ENCODE results near the gene NOX3. TPM values are rescaled to one million over a fixed set of nuclear protein-coding genes. Genes with fewer than 3 reads are reported as not detected.
"Not testable (repeated sequence)": the region's sequence is repeated elsewhere in the genome, so short reads cannot be mapped to it uniquely, and the experiment has no call there.

Gene NOX3
- total and polyA plus RNA-seq, 3 experiments from 2014 or later = not detected

GRCh38 chr6:155454471-155454870 lies 1.2 kb downstream of the NOX3 start:
- ChIA-PET CTCF (no interaction called here), POLR2A (no interaction called here)
- H3K4me3 Mint-ChIP-seq = no peak overlapping the region
- H3K9me3 ChIP-seq (ENCODE audit: low read length) = no peaks in the 10 kb centered on the region
- no peak overlapping the region for H3K27ac ChIP-seq (ENCODE audit: low read depth, low read length)
- no peak overlapping the region for H3K27ac Mint-ChIP-seq
- H3K36me3 Mint-ChIP-seq = no peaks in the 10 kb centered on the region
- peaks cover 0 to 19% of the 10 kb centered on the region in 2 donors for H3K27me3 Mint-ChIP-seq
- no peaks in the 10 kb centered on the region for H3K9me3 Mint-ChIP-seq
- no peaks in the 10 kb centered on the region for H3K4me1 ChIP-seq (ENCODE audit: insufficient read depth, low read length)
- no peaks in the 10 kb centered on the region for H3K36me3 ChIP-seq (ENCODE audit: insufficient read depth, low read length)
- DNase-seq = no peak
- H3K27me3 ChIP-seq (ENCODE audit: insufficient read depth, low read length, poor library complexity, severe bottlenecking) = no peaks in the 10 kb centered on the region
- H3K4me3 ChIP-seq (ENCODE audit: low read length) = no peak overlapping the region
- H3K4me1 Mint-ChIP-seq = no peaks in the 10 kb centered on the region

GRCh38 chr6:155454008-155454407 lies 1.6 kb downstream of the NOX3 start:
- Histone ChIP-seq H3K27me3 (ENCODE audit: insufficient read depth, low read length, poor library complexity, severe bottlenecking) (no peaks in the 10 kb centered on the region), H3K4me1 (ENCODE audit: insufficient read depth, low read length) (no peaks in the 10 kb centered on the region), H3K27ac (ENCODE audit: low read depth, low read length) (no peak overlapping the region), H3K9me3 (ENCODE audit: low read length) (no peaks in the 10 kb centered on the region), H3K36me3 (ENCODE audit: insufficient read depth, low read length) (no peaks in the 10 kb centered on the region), H3K4me3 (ENCODE audit: low read length) (no peak overlapping the region)
- Mint-ChIP-seq H3K4me1 (no peaks in the 10 kb centered on the region), H3K4me3 (no peak overlapping the region), H3K9me3 (no peaks in the 10 kb centered on the region), H3K27me3 (peaks cover 1 to 23% of the 10 kb centered on the region in 2 donors), H3K27ac (no peak overlapping the region), H3K36me3 (no peaks in the 10 kb centered on the region)
- no peak for DNase-seq
- CTCF ChIA-PET = no interaction called here
- POLR2A ChIA-PET = no interaction called here

GRCh38 chr6:155452576-155452975 lies 3.1 kb downstream of the NOX3 start:
- POLR2A ChIA-PET = no interaction called here
- Mint-ChIP-seq H3K4me1 (no peaks in the 10 kb centered on the region), H3K4me3 (no peak overlapping the region), H3K36me3 (no peaks in the 10 kb centered on the region), H3K9me3 (no peaks in the 10 kb centered on the region), H3K27ac (no peak overlapping the region), H3K27me3 (peaks cover 2 to 20% of the 10 kb centered on the region in 2 donors)
- Histone ChIP-seq H3K4me1 (ENCODE audit: insufficient read depth, low read length) (no peaks in the 10 kb centered on the region), H3K36me3 (ENCODE audit: insufficient read depth, low read length) (no peaks in the 10 kb centered on the region), H3K4me3 (ENCODE audit: low read length) (no peak overlapping the region), H3K27me3 (ENCODE audit: insufficient read depth, low read length, poor library complexity, severe bottlenecking) (no peaks in the 10 kb centered on the region), H3K27ac (ENCODE audit: low read depth, low read length) (no peak overlapping the region), H3K9me3 (ENCODE audit: low read length) (no peaks in the 10 kb centered on the region)
- DNase-seq = no peak
- CTCF ChIA-PET = no interaction called here

- H3K9me3 ChIP-seq (ENCODE audit: low read length); H3K9me3 Mint-ChIP-seq; DNase-seq; H3K36me3 Mint-ChIP-seq; H3K4me3 ChIP-seq (ENCODE audit: low read length); POLR2A ChIA-PET; H3K36me3 ChIP-seq (ENCODE audit: insufficient read depth, low read length); H3K4me1 Mint-ChIP-seq; H3K4me3 Mint-ChIP-seq; H3K27me3 ChIP-seq (ENCODE audit: insufficient read depth, low read length, poor library complexity, severe bottlenecking); H3K4me1 ChIP-seq (ENCODE audit: insufficient read depth, low read length); CTCF ChIA-PET; H3K27ac Mint-ChIP-seq; H3K27ac ChIP-seq (ENCODE audit: low read depth, low read length): not testable (repeated sequence)
- peaks cover 2 to 15% of the 10 kb centered on the region in 2 donors for H3K27me3 Mint-ChIP-seq
These were observed 4.1 kb downstream of the NOX3 start for GRCh38 chr6:155451530-155451929.

GRCh38 chr6:155450240-155450581 lies 5.4 kb downstream of the NOX3 start:
- CTCF ChIA-PET = no interaction called here
- no peaks in the 10 kb centered on the region for H3K4me1 ChIP-seq (ENCODE audit: insufficient read depth, low read length)

GRCh38 chr6:155449450-155450239 lies 6.0 kb downstream of the NOX3 start:
- Mint-ChIP-seq H3K27me3 (peaks cover 2 to 19% of the 10 kb centered on the region in 2 donors), H3K4me1 (peaks cover 0 to 5% (median 0%) of the 10 kb centered on the region in 3 donors), H3K9me3 (no peaks in the 10 kb centered on the region), H3K36me3 (no peaks in the 10 kb centered on the region), H3K27ac (no peak overlapping the region), H3K4me3 (no peak overlapping the region)
- no peak overlapping the region for H3K27ac ChIP-seq (ENCODE audit: low read depth, low read length)
- DNase-seq = no peak
- H3K4me1 ChIP-seq (ENCODE audit: insufficient read depth, low read length) = no peaks in the 10 kb centered on the region
- CTCF ChIA-PET = no interaction called here
- POLR2A ChIA-PET = no interaction called here
- no peak overlapping the region for H3K4me3 ChIP-seq (ENCODE audit: low read length)
- no peaks in the 10 kb centered on the region for H3K27me3 ChIP-seq (ENCODE audit: insufficient read depth, low read length, poor library complexity, severe bottlenecking)
- H3K36me3 ChIP-seq (ENCODE audit: insufficient read depth, low read length) = no peaks in the 10 kb centered on the region
- no peaks in the 10 kb centered on the region for H3K9me3 ChIP-seq (ENCODE audit: low read length)

More at GRCh38 chr6:155450240-155450581, 5.4 kb downstream of the NOX3 start:
- no peak for DNase-seq
- Mint-ChIP-seq H3K9me3 (no peaks in the 10 kb centered on the region), H3K4me1 (peaks cover 0 to 2% (median 0%) of the 10 kb centered on the region in 3 donors), H3K27ac (no peak overlapping the region), H3K36me3 (no peaks in the 10 kb centered on the region), H3K27me3 (peaks cover 2 to 17% of the 10 kb centered on the region in 2 donors), H3K4me3 (no peak overlapping the region)
- POLR2A ChIA-PET = no interaction called here
- Histone ChIP-seq H3K27me3 (ENCODE audit: insufficient read depth, low read length, poor library complexity, severe bottlenecking) (no peaks in the 10 kb centered on the region), H3K4me3 (ENCODE audit: low read length) (no peak overlapping the region), H3K36me3 (ENCODE audit: insufficient read depth, low read length) (no peaks in the 10 kb centered on the region), H3K9me3 (ENCODE audit: low read length) (no peaks in the 10 kb centered on the region), H3K27ac (ENCODE audit: low read depth, low read length) (no peak overlapping the region)

DNA sequence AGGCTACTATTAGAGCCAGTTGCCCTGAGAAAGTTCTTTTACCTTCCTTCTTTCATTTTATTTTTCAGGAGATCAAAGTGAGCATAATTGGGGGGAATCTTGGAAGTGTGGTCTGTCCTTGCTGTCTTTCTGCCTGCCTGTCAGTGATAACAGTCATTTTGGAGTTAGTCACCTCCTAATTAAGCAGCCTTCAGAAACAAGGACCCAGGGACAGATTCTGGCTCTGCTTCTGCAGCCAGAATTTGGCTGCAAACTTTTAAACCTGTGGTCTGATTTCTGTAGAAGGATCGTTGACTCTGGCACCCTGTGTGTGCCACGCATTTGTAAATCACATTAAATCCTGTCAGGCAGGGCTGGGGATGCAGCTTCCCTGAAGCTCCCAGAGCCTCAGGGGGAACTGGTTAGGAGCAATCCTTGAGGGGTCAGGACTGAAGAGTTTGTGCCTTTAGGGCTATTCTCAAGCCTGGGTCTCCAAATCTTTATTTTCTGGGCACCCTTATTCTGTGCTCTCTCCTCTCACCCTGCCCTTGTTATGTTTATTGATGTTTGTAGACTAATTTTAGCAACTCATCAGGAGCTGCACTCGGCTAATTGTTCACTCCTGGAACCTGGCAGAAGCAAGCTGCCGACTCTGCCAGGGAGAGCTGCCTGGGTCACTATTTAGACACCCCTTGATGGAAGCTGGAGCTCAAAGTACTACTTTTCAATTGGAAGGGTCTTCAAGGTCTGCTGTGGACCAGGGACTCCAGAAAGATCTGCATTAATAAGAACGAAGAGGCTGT lies 6.8 kb downstream of the NOX3 start:
- DNase-seq = no peak
- no peaks in the 10 kb centered on the region for H3K36me3 ChIP-seq (ENCODE audit: insufficient read depth, low read length)
- H3K9me3 ChIP-seq (ENCODE audit: low read length) = no peaks in the 10 kb centered on the region
- H3K27ac ChIP-seq (ENCODE audit: low read depth, low read length) = no peak overlapping the region
- ChIA-PET CTCF (no interaction called here), POLR2A (no interaction called here)
- no peaks in the 10 kb centered on the region for H3K9me3 Mint-ChIP-seq
- H3K4me1 ChIP-seq (ENCODE audit: insufficient read depth, low read length) = no peaks in the 10 kb centered on the region
- peaks cover 2 to 24% of the 10 kb centered on the region in 2 donors for H3K27me3 Mint-ChIP-seq
- no peaks in the 10 kb centered on the region for H3K27me3 ChIP-seq (ENCODE audit: insufficient read depth, low read length, poor library complexity, severe bottlenecking)
- H3K4me3 Mint-ChIP-seq = no peak overlapping the region
- H3K36me3 Mint-ChIP-seq = no peaks in the 10 kb centered on the region
- no peak overlapping the region for H3K27ac Mint-ChIP-seq
- no peak overlapping the region for H3K4me3 ChIP-seq (ENCODE audit: low read length)
- H3K4me1 Mint-ChIP-seq = peaks cover 0 to 5% (median 0%) of the 10 kb centered on the region in 3 donors

GRCh38 chr6:155447949-155448348 lies 7.7 kb downstream of the NOX3 start:
- Mint-ChIP-seq H3K36me3 (no peaks in the 10 kb centered on the region), H3K9me3 (no peaks in the 10 kb centered on the region), H3K4me1 (peaks cover 0 to 5% (median 0%) of the 10 kb centered on the region in 3 donors), H3K27me3 (peaks cover 2 to 24% of the 10 kb centered on the region in 2 donors), H3K27ac (no peak overlapping the region), H3K4me3 (no peak overlapping the region)
- Histone ChIP-seq H3K27me3 (ENCODE audit: insufficient read depth, low read length, poor library complexity, severe bottlenecking) (no peaks in the 10 kb centered on the region), H3K4me1 (ENCODE audit: insufficient read depth, low read length) (no peaks in the 10 kb centered on the region), H3K36me3 (ENCODE audit: insufficient read depth, low read length) (no peaks in the 10 kb centered on the region), H3K9me3 (ENCODE audit: low read length) (no peaks in the 10 kb centered on the region), H3K27ac (ENCODE audit: low read depth, low read length) (no peak overlapping the region), H3K4me3 (ENCODE audit: low read length) (no peak overlapping the region)
- CTCF ChIA-PET = no interaction called here
- POLR2A ChIA-PET = no interaction called here
- DNase-seq = no peak
